ENCODE measurements around the gene ERG. TPM values are rescaled to one million over a fixed set of nuclear protein-coding genes. Genes with fewer than 3 reads are reported as not detected.

Gene ERG
- polyA plus RNA-seq, 1 donor from 2014 or later: not detected

DNA sequence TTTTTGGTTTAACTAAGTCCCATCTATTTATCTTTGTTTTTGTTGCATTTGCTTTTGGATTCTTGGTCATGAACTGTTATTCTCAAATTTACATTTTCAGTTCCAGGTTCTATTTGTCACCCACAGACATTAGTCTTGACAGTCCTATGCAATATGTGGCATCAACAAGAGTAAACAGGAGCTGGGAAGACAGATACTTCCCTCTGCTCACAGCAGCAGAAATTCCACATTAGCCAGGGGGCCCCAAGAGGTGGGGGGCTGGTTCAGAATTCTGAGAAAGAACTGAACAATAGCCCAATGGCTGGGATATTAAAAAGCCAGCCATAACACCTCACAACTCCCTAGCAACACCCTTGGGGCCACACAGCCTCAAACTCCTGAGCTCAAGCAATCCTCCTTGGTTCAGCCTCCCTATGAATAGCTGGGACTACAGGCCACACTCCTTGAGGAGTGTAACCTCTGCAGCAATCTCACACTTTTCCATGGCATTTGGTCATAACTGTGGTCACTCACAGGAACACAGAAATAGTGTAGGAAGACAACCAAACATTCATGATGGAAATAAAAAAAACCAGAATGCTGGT lies 67.8 kb downstream of the ERG start:
- no peaks in the 10 kb centered on the region for H3K79me2 ChIP-seq (replicated peaks; ENCODE audit: insufficient read depth, low read length)
- TF ChIP-seq, protein P1, sequence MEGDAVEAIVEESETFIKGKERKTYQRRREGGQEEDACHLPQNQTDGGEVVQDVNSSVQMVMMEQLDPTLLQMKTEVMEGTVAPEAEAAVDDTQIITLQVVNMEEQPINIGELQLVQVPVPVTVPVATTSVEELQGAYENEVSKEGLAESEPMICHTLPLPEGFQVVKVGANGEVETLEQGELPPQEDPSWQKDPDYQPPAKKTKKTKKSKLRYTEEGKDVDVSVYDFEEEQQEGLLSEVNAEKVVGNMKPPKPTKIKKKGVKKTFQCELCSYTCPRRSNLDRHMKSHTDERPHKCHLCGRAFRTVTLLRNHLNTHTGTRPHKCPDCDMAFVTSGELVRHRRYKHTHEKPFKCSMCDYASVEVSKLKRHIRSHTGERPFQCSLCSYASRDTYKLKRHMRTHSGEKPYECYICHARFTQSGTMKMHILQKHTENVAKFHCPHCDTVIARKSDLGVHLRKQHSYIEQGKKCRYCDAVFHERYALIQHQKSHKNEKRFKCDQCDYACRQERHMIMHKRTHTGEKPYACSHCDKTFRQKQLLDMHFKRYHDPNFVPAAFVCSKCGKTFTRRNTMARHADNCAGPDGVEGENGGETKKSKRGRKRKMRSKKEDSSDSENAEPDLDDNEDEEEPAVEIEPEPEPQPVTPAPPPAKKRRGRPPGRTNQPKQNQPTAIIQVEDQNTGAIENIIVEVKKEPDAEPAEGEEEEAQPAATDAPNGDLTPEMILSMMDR (IDR thresholded peaks at IDR 0.05; ENCODE audit: poor library complexity, severe bottlenecking): no peak
- no peak for TF ChIP-seq EP300 (conservative IDR thresholded peaks at IDR 0.05; ENCODE audit: poor library complexity, severe bottlenecking)
- TF ChIP-seq MXI1 (conservative IDR thresholded peaks at IDR 0.05; ENCODE audit: poor library complexity, severe bottlenecking): no peak
- no peak for TF ChIP-seq EZH2 (IDR thresholded peaks at IDR 0.05; ENCODE audit: borderline replicate concordance, insufficient read depth, low read length, poor library complexity, severe bottlenecking)
- TF ChIP-seq RAD21 (conservative IDR thresholded peaks at IDR 0.05): no peak
- no peak for TF ChIP-seq TAF1 (IDR thresholded peaks at IDR 0.05; ENCODE audit: low read depth)
- no peak for TF ChIP-seq SMC3 (conservative IDR thresholded peaks at IDR 0.05; ENCODE audit: poor library complexity)
- no peak for TF ChIP-seq POLR2AphosphoS5 (IDR thresholded peaks at IDR 0.05)
- no peaks in the 10 kb centered on the region for H3K9me2 ChIP-seq (ENCODE audit: insufficient read depth, low read length)
- no peaks in the 10 kb centered on the region for H3K36me3 ChIP-seq (ENCODE audit: insufficient read depth, low read length)
- no peaks in the 10 kb centered on the region for H4K20me1 ChIP-seq (ENCODE audit: insufficient read depth)
- H3K27ac ChIP-seq (ENCODE audit: low read length): no peak overlapping the region
- no peak overlapping the region for H3K9ac ChIP-seq (ENCODE audit: low read length)
- no peaks in the 10 kb centered on the region for H3F3A ChIP-seq (ENCODE audit: insufficient read depth, low read length, poor library complexity, severe bottlenecking)
- H3K9me3 ChIP-seq (ENCODE audit: low read length): no peaks in the 10 kb centered on the region
- no peak overlapping the region for H2AFZ ChIP-seq (ENCODE audit: low read depth, low read length)
- no peak overlapping the region for H3K4me3 ChIP-seq (ENCODE audit: low read length)
- no peaks in the 10 kb centered on the region for H3K27me3 ChIP-seq (ENCODE audit: insufficient read depth, low read depth, low read length)
- no peak overlapping the region for H3K4me2 ChIP-seq (ENCODE audit: low read length)

DNA sequence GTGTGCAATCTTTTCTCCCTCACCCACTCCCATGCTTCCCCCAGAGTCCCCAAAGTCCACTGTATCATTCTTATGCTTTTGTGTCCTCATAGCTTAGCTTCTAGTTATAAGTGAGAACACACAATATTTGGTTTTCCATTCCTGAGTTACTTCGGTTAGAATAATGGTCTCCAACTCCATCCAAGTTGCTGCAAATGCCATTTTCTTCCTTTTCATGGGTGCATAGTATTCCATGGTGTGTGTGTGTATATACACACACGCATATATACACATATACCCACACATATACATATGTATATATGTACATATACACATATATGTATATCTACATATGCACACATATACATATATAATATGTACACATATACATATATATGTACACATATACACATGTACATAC lies 69.3 kb downstream of the ERG start:
- no peak overlapping the region for H3K27ac ChIP-seq (ENCODE audit: low read length)
- no peaks in the 10 kb centered on the region for H3K79me2 ChIP-seq (replicated peaks; ENCODE audit: insufficient read depth, low read length)
- H3K9me2 ChIP-seq (ENCODE audit: insufficient read depth, low read length): no peaks in the 10 kb centered on the region
- H3K4me2 ChIP-seq (ENCODE audit: low read length): no peak overlapping the region
- H3K27me3 ChIP-seq (ENCODE audit: insufficient read depth, low read depth, low read length): no peaks in the 10 kb centered on the region
- H3K9me3 ChIP-seq (ENCODE audit: low read length): no peaks in the 10 kb centered on the region
- no peak overlapping the region for H3K4me3 ChIP-seq (ENCODE audit: low read length)
- TF ChIP-seq EZH2 (IDR thresholded peaks at IDR 0.05; ENCODE audit: borderline replicate concordance, insufficient read depth, low read length, poor library complexity, severe bottlenecking): no peak
- no peak for TF ChIP-seq SMC3 (conservative IDR thresholded peaks at IDR 0.05; ENCODE audit: poor library complexity)
- TF ChIP-seq MXI1 (conservative IDR thresholded peaks at IDR 0.05; ENCODE audit: poor library complexity, severe bottlenecking): no peak
- TF ChIP-seq, protein P2, sequence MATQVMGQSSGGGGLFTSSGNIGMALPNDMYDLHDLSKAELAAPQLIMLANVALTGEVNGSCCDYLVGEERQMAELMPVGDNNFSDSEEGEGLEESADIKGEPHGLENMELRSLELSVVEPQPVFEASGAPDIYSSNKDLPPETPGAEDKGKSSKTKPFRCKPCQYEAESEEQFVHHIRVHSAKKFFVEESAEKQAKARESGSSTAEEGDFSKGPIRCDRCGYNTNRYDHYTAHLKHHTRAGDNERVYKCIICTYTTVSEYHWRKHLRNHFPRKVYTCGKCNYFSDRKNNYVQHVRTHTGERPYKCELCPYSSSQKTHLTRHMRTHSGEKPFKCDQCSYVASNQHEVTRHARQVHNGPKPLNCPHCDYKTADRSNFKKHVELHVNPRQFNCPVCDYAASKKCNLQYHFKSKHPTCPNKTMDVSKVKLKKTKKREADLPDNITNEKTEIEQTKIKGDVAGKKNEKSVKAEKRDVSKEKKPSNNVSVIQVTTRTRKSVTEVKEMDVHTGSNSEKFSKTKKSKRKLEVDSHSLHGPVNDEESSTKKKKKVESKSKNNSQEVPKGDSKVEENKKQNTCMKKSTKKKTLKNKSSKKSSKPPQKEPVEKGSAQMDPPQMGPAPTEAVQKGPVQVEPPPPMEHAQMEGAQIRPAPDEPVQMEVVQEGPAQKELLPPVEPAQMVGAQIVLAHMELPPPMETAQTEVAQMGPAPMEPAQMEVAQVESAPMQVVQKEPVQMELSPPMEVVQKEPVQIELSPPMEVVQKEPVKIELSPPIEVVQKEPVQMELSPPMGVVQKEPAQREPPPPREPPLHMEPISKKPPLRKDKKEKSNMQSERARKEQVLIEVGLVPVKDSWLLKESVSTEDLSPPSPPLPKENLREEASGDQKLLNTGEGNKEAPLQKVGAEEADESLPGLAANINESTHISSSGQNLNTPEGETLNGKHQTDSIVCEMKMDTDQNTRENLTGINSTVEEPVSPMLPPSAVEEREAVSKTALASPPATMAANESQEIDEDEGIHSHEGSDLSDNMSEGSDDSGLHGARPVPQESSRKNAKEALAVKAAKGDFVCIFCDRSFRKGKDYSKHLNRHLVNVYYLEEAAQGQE (IDR thresholded peaks at IDR 0.05; ENCODE audit: borderline replicate concordance): no peak
- no peak for TF ChIP-seq TAF1 (IDR thresholded peaks at IDR 0.05; ENCODE audit: low read depth)
- no peak for TF ChIP-seq EP300 (conservative IDR thresholded peaks at IDR 0.05; ENCODE audit: poor library complexity, severe bottlenecking)
- TF ChIP-seq RAD21 (conservative IDR thresholded peaks at IDR 0.05): no peak
- TF ChIP-seq, protein P1 (IDR thresholded peaks at IDR 0.05; ENCODE audit: poor library complexity, severe bottlenecking): no peak
- TF ChIP-seq POLR2AphosphoS5 (IDR thresholded peaks at IDR 0.05): no peak
- no peaks in the 10 kb centered on the region for H3K36me3 ChIP-seq (ENCODE audit: insufficient read depth, low read length)
- no peaks in the 10 kb centered on the region for H3F3A ChIP-seq (ENCODE audit: insufficient read depth, low read length, poor library complexity, severe bottlenecking)
- H3K9ac ChIP-seq (ENCODE audit: low read length): no peak overlapping the region
- no peak overlapping the region for H2AFZ ChIP-seq (ENCODE audit: low read depth, low read length)
- H4K20me1 ChIP-seq (ENCODE audit: insufficient read depth): no peaks in the 10 kb centered on the region
